Measurements from ENCODE around the gene NR2C1.

- TF ChIP-seq EZH2 (IDR thresholded peaks at IDR 0.05; ENCODE audit: borderline replicate concordance, insufficient read depth, low read depth, low read length, poor library complexity, severe bottlenecking) (no peak), CTCF (IDR thresholded peaks at IDR 0.05) (no peak)
These were observed 70.7 kb downstream of the NR2C1 start for GRCh38 chr12:95002754-95003153.
